Measurements from ENCODE around the gene HNRNPF.
A peak's percentile ranks its signal among the peaks of the same experiment; 100 is the strongest.
"Not testable (repeated sequence)": the region's sequence is repeated elsewhere in the genome, so short reads cannot be mapped to it uniquely, and the experiment has no call there.

Gene HNRNPF

DNA sequence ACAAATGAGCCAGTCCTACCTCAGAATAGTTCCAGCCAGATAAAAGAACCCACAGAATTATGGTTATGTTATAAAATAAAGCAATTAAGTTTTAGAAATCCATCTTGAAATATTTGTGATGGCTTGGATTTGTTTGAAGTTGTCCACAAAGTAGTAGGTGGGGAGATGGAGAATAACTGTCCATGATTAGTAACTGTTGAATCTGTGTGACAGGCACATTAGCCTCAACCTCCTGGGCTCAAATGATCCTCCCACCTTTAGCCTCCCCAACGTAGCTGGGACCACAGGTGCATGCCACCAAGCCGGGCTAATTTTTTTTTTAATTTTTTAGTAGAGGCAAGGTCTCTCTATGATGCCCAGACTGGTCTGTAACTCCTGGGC, 10.1 kb downstream of the HNRNPF start:
- Histone ChIP-seq H3K27ac (ENCODE audit: low read depth, low read length) (peak overlapping the region; percentile 13), H3K4me1 (ENCODE audit: control insufficient read depth in 5 of 5, insufficient read depth in 5 of 5, low read length in 5 of 5) (peaks cover 1 to 63% (median 49%) of the 10 kb centered on the region in 5 donors), H3K9me3 (ENCODE audit: control insufficient read depth in 5 of 5, low read length in 5 of 5) (no peaks in the 10 kb centered on the region), H3K9ac (ENCODE audit: low read length in 5 of 5) (no peak overlapping the region), H3K4me3 (ENCODE audit: low read depth in 1 of 5, low read length in 5 of 5) (no peak overlapping the region), H3K36me3 (ENCODE audit: control insufficient read depth in 5 of 5, insufficient read depth in 5 of 5, low read length in 5 of 5) (peaks cover 5 to 21% (median 13%) of the 10 kb centered on the region in 5 donors), H3K27me3 (ENCODE audit: control insufficient read depth in 5 of 5, insufficient read depth in 4 of 5, low read length in 5 of 5) (no peaks in the 10 kb centered on the region)

- H3K9ac ChIP-seq (ENCODE audit: low read length in 5 of 5): peak overlapping the region; percentile 16 to 88 (median 77)
- H3K4me1 ChIP-seq (ENCODE audit: control insufficient read depth in 5 of 5, insufficient read depth in 5 of 5, low read length in 5 of 5): peaks cover 1 to 58% (median 49%) of the 10 kb centered on the region in 5 donors
- H3K4me3 ChIP-seq (ENCODE audit: low read depth in 1 of 5, low read length in 5 of 5): peak overlapping the region; percentile 40 to 80 (median 61)
- no peaks in the 10 kb centered on the region for H3K9me3 ChIP-seq (ENCODE audit: control insufficient read depth in 5 of 5, low read length in 5 of 5)
- H3K36me3 ChIP-seq (ENCODE audit: control insufficient read depth in 5 of 5, insufficient read depth in 5 of 5, low read length in 5 of 5): peaks cover 9 to 38% (median 29%) of the 10 kb centered on the region in 5 donors
- peak overlapping the region; percentile 93 for H3K27ac ChIP-seq (ENCODE audit: low read depth, low read length)
- H3K27me3 ChIP-seq (ENCODE audit: control insufficient read depth in 5 of 5, insufficient read depth in 4 of 5, low read length in 5 of 5): no peaks in the 10 kb centered on the region
Measured at GRCh38 chr10:43396928-43397624, 11.9 kb downstream of the HNRNPF start.

- Histone ChIP-seq H3K9ac (ENCODE audit: low read length in 5 of 5) (peak overlapping the region; percentile 30 to 88 (median 86)), H3K4me3 (ENCODE audit: low read depth in 1 of 5, low read length in 5 of 5) (peak overlapping the region; percentile 73 to 84 (median 80)), H3K4me1 (ENCODE audit: control insufficient read depth in 5 of 5, insufficient read depth in 5 of 5, low read length in 5 of 5) (peaks cover 1 to 52% (median 45%) of the 10 kb centered on the region in 5 donors), H3K27ac (ENCODE audit: low read depth, low read length) (peak overlapping the region; percentile 93), H3K27me3 (ENCODE audit: control insufficient read depth in 5 of 5, insufficient read depth in 4 of 5, low read length in 5 of 5) (no peaks in the 10 kb centered on the region), H3K9me3 (ENCODE audit: control insufficient read depth in 5 of 5, low read length in 5 of 5) (no peaks in the 10 kb centered on the region), H3K36me3 (ENCODE audit: control insufficient read depth in 5 of 5, insufficient read depth in 5 of 5, low read length in 5 of 5) (peaks cover 9 to 45% (median 37%) of the 10 kb centered on the region in 5 donors)
Measured at GRCh38 chr10:43396061-43396927, 12.7 kb downstream of the HNRNPF start.

GRCh38 chr10:43395571-43396060, 13.4 kb downstream of the HNRNPF start:
- peaks cover 9 to 51% (median 43%) of the 10 kb centered on the region in 5 donors for H3K36me3 ChIP-seq (ENCODE audit: control insufficient read depth in 5 of 5, insufficient read depth in 5 of 5, low read length in 5 of 5)
- no peaks in the 10 kb centered on the region for H3K9me3 ChIP-seq (ENCODE audit: control insufficient read depth in 5 of 5, low read length in 5 of 5)
- H3K9ac ChIP-seq (ENCODE audit: low read length in 5 of 5): peak overlapping the region; percentile 30 to 88 (median 86)
- peak overlapping the region; percentile 73 to 84 (median 80) for H3K4me3 ChIP-seq (ENCODE audit: low read depth in 1 of 5, low read length in 5 of 5)
- H3K27me3 ChIP-seq (ENCODE audit: control insufficient read depth in 5 of 5, insufficient read depth in 4 of 5, low read length in 5 of 5): no peaks in the 10 kb centered on the region
- H3K27ac ChIP-seq (ENCODE audit: low read depth, low read length): peak overlapping the region; percentile 93
- peaks cover 1 to 55% (median 45%) of the 10 kb centered on the region in 5 donors for H3K4me1 ChIP-seq (ENCODE audit: control insufficient read depth in 5 of 5, insufficient read depth in 5 of 5, low read length in 5 of 5)

GRCh38 chr10:43394868-43395267, 14.1 kb downstream of the HNRNPF start:
- Histone ChIP-seq H3K27me3 (ENCODE audit: control insufficient read depth in 5 of 5, insufficient read depth in 4 of 5, low read length in 5 of 5) (no peaks in the 10 kb centered on the region), H3K36me3 (ENCODE audit: control insufficient read depth in 5 of 5, insufficient read depth in 5 of 5, low read length in 5 of 5) (peaks cover 9 to 57% (median 51%) of the 10 kb centered on the region in 5 donors), H3K9ac (ENCODE audit: low read length in 5 of 5) (peak overlapping the region in 3 of 5 donors; percentile 84 to 88 (median 86)), H3K27ac (ENCODE audit: low read depth, low read length) (peak overlapping the region; percentile 93), H3K4me1 (ENCODE audit: control insufficient read depth in 5 of 5, insufficient read depth in 5 of 5, low read length in 5 of 5) (peaks cover 1 to 54% (median 46%) of the 10 kb centered on the region in 5 donors), H3K4me3 (ENCODE audit: low read depth in 1 of 5, low read length in 5 of 5) (peak overlapping the region in 2 of 5 donors; percentile 80 to 84), H3K9me3 (ENCODE audit: control insufficient read depth in 5 of 5, low read length in 5 of 5) (no peaks in the 10 kb centered on the region)

DNA sequence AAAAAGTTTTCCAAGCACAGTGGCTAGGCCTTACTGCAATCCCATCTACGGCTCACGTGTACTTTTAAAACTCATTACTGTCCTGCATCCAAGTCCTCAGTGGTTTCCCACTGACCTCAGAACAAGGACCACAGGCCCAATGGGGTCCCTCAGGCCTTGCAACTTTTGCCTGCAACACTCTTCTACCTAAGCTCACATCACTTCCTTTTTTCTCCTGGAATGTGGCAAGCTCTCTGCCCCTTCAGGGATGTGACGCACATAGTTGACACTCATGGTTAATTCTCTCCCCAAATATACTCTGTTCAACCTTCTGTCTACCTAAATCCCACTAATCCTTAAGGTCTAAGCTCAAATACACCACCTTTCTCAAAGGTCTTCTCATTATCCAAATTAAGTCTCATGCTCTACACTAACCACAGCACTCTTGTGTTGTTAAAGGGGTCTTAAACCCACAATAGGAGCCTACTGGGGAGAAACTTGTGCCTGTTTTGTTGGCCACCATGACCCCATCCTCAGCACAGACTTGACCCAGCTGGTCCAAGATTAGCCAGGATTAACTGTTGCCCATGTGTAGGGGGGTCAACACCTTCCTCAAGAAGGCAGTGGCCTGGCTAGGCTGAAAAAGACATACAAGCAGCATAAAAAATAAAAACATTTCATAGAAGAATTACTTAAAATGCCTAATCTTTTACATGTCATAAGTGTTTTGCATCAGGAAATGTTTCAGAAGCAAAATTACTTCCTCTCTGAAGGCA, 15.2 kb downstream of the HNRNPF start:
- Histone ChIP-seq H3K4me3 (ENCODE audit: low read depth in 1 of 5, low read length in 5 of 5) (no peak overlapping the region), H3K27ac (ENCODE audit: low read depth, low read length) (no peak overlapping the region), H3K9me3 (ENCODE audit: control insufficient read depth in 5 of 5, low read length in 5 of 5) (no peaks in the 10 kb centered on the region), H3K4me1 (ENCODE audit: control insufficient read depth in 5 of 5, insufficient read depth in 5 of 5, low read length in 5 of 5) (peaks cover 1 to 43% (median 40%) of the 10 kb centered on the region in 5 donors), H3K27me3 (ENCODE audit: control insufficient read depth in 5 of 5, insufficient read depth in 4 of 5, low read length in 5 of 5) (no peaks in the 10 kb centered on the region), H3K9ac (ENCODE audit: low read length in 5 of 5) (peak overlapping the region in 1 of 5 donors; percentile 88), H3K36me3 (ENCODE audit: control insufficient read depth in 5 of 5, insufficient read depth in 5 of 5, low read length in 5 of 5) (peaks cover 14 to 60% (median 51%) of the 10 kb centered on the region in 5 donors)

DNA sequence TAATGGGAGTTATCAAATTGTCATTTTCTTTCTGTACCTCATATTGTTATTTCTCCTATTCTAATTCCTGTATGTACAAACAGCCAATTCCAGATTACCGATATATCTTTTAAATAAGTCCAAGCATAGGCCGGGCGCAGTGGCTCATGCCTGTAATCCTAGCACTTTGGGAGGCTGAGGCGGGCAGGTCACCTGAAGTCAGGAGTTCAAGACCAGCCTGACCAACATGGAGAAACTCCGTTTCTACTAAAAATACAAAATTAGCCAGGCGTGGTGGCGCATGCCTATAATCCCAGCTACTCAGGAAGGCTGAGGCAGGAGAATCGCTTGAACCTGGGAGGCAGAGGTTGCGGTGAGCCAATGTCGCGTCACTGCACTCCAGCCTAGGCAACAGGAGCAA, 15.8 kb downstream of the HNRNPF start:
- not testable (repeated sequence) for H3K27me3 ChIP-seq (ENCODE audit: control insufficient read depth in 5 of 5, insufficient read depth in 4 of 5, low read length in 5 of 5); H3K9me3 ChIP-seq (ENCODE audit: control insufficient read depth in 5 of 5, low read length in 5 of 5); H3K27ac ChIP-seq (ENCODE audit: low read depth, low read length); H3K4me3 ChIP-seq (ENCODE audit: low read depth in 1 of 5, low read length in 5 of 5)
- peaks cover 1 to 39% (median 35%) of the 10 kb centered on the region in 5 donors for H3K4me1 ChIP-seq (ENCODE audit: control insufficient read depth in 5 of 5, insufficient read depth in 5 of 5, low read length in 5 of 5)
- peaks cover 16 to 66% (median 56%) of the 10 kb centered on the region in 5 donors for H3K36me3 ChIP-seq (ENCODE audit: control insufficient read depth in 5 of 5, insufficient read depth in 5 of 5, low read length in 5 of 5)
- H3K9ac ChIP-seq (ENCODE audit: low read length in 5 of 5): peak overlapping the region in 1 of 5 donors; percentile 52

DNA sequence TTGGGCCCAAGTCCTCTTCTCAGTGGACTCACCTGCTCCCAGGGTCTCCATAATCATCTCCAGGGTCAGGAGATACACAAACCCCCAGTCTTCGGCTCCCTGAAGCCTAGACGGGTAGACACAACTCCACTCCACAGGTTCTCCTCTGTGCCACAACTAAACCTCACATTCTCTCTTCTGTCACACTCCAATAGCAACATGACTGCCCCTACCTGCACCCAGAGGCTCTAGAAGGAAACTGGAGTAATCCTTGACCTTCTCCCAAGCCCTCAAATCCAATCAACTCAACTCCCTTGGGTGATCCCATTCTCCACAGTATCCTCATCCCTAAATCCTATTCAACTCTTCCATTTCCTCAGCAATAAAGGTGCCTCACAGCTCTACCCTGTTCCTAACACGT, 16.2 kb downstream of the HNRNPF start:
- Histone ChIP-seq H3K36me3 (ENCODE audit: control insufficient read depth in 5 of 5, insufficient read depth in 5 of 5, low read length in 5 of 5) (peaks cover 20 to 71% (median 61%) of the 10 kb centered on the region in 5 donors), H3K9ac (ENCODE audit: low read length in 5 of 5) (peak overlapping the region in 1 of 5 donors; percentile 52), H3K9me3 (ENCODE audit: control insufficient read depth in 5 of 5, low read length in 5 of 5) (no peaks in the 10 kb centered on the region), H3K4me1 (ENCODE audit: control insufficient read depth in 5 of 5, insufficient read depth in 5 of 5, low read length in 5 of 5) (peaks cover 0 to 35% (median 30%) of the 10 kb centered on the region in 5 donors), H3K4me3 (ENCODE audit: low read depth in 1 of 5, low read length in 5 of 5) (no peak overlapping the region), H3K27ac (ENCODE audit: low read depth, low read length) (no peak overlapping the region), H3K27me3 (ENCODE audit: control insufficient read depth in 5 of 5, insufficient read depth in 4 of 5, low read length in 5 of 5) (no peaks in the 10 kb centered on the region)

DNA sequence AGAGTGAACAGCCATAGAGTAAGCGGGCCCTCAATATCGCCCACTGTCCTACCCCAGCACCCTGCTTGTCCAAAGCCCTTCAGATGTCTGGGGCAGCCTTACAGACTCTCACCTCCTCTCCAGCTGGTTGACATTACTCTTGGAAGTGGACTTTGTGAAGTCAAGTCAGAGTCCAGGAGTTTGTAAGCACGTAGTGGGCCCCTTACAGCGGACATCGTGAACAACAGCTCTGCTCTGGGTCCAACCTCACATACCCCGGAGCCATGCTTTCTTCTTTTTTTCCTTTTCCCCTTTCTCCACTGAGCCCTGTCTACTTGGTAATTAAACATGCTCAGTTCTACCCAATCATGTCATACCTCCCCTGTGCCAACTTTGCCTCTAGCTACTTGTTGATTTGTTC, 17.5 kb downstream of the HNRNPF start:
- Histone ChIP-seq H3K9ac (ENCODE audit: low read length in 5 of 5) (peak overlapping the region in 1 of 5 donors; percentile 24), H3K9me3 (ENCODE audit: control insufficient read depth in 5 of 5, low read length in 5 of 5) (no peaks in the 10 kb centered on the region), H3K27ac (ENCODE audit: low read depth, low read length) (no peak overlapping the region), H3K36me3 (ENCODE audit: control insufficient read depth in 5 of 5, insufficient read depth in 5 of 5, low read length in 5 of 5) (peaks cover 20 to 83% (median 73%) of the 10 kb centered on the region in 5 donors), H3K4me3 (ENCODE audit: low read depth in 1 of 5, low read length in 5 of 5) (no peak overlapping the region), H3K4me1 (ENCODE audit: control insufficient read depth in 5 of 5, insufficient read depth in 5 of 5, low read length in 5 of 5) (peaks cover 0 to 32% (median 27%) of the 10 kb centered on the region in 5 donors), H3K27me3 (ENCODE audit: control insufficient read depth in 5 of 5, insufficient read depth in 4 of 5, low read length in 5 of 5) (no peaks in the 10 kb centered on the region)

All from subcutaneous abdominal adipose tissue (tissue), 5 donors.